Neural progenitor cell (in vitro differentiated cells): ENCODE data around the gene PPP1R37. TPM values are rescaled to one million over a fixed set of nuclear protein-coding genes. Genes with fewer than 3 reads are reported as not detected.

ENCODE experiments used
- DNase-seq: peaks from one replicate; pipeline ENCODE4 v3.0.0-alpha.2; 2016; ENCODE audit warnings: low spot score
- H2AFZ ChIP-seq: fragments of 200-600 bp; sonication (generic); replicated peaks from 2 replicates; pipeline ENCODE4 v1.6.1; 2016; ENCODE audit warnings: antibody characterized with exemption
- H3F3A ChIP-seq: fragments of 200-600 bp; sonication (generic); 2 replicates; pipeline ENCODE4 v1.6.1; 2016; ENCODE audit warnings: antibody characterized with exemption, low read depth
- H3K27ac ChIP-seq: fragments of 200-600 bp; sonication (generic); 2 replicates; pipeline ENCODE4 v1.5.1; 2016; ENCODE audit warnings: mild to moderate bottlenecking
- H3K27me3 ChIP-seq: fragments of 200-600 bp; sonication (generic); 2 replicates; pipeline ENCODE4 v1.6.1; 2016; ENCODE audit warnings: mild to moderate bottlenecking, moderate library complexity
- H3K36me3 ChIP-seq: fragments of 200-600 bp; sonication (generic); 2 replicates; pipeline ENCODE4 v1.5.1; 2016
- H3K4me1 ChIP-seq: fragments of 200-600 bp; sonication (generic); 2 replicates; pipeline ENCODE4 v1.6.1; 2016; ENCODE audit warnings: mixed run types
- H3K4me2 ChIP-seq: fragments of 200-600 bp; sonication (generic); 2 replicates; pipeline ENCODE4 v1.6.1; 2016
- H3K4me3 ChIP-seq: fragments of 200-600 bp; sonication (generic); 2 replicates; pipeline ENCODE4 v1.5.1; 2016
- H3K79me2 ChIP-seq: fragments of 200-600 bp; sonication (generic); 2 replicates; pipeline ENCODE4 v1.6.1; 2016; ENCODE audit warnings: low read depth
- H3K9ac ChIP-seq: fragments of 200-600 bp; sonication (generic); 2 replicates; pipeline ENCODE4 v1.6.1; 2016
- H3K9me3 ChIP-seq: fragments of 200-600 bp; sonication (generic); 2 replicates; pipeline ENCODE4 v1.5.1; 2016; ENCODE audit warnings: low read depth
- H4K20me1 ChIP-seq: fragments of 200-600 bp; sonication (generic); 2 replicates; pipeline ENCODE4 v1.6.1; 2016; ENCODE audit warnings: low read depth
- H3K27ac Mint-ChIP-seq: 3 replicates; pipeline ENCODE4 v1.8.0; 2021; ENCODE audit warnings: mixed read lengths
- H3K27me3 Mint-ChIP-seq: 2 replicates; pipeline ENCODE4 v1.8.0; 2022; ENCODE audit warnings: low read depth, mild to moderate bottlenecking, inconsistent platforms, moderate library complexity, mixed read lengths; ENCODE audit not compliant: insufficient read depth
- H3K36me3 Mint-ChIP-seq: 3 replicates; pipeline ENCODE4 v1.8.0; 2021; ENCODE audit warnings: mixed read lengths
- H3K4me1 Mint-ChIP-seq: 3 replicates; pipeline ENCODE4 v1.8.0; 2021; ENCODE audit warnings: mixed read lengths
- H3K4me3 Mint-ChIP-seq: 3 replicates; pipeline ENCODE4 v1.8.0; 2021; ENCODE audit warnings: mild to moderate bottlenecking, moderate library complexity, mixed read lengths
- H3K9me3 Mint-ChIP-seq: 3 replicates; pipeline ENCODE4 v1.8.0; 2020; ENCODE audit warnings: mixed read lengths
- EZH2 ChIP-seq: fragments of 200-600 bp; sonication (generic); IDR thresholded peaks from 2 replicates; pipeline ENCODE4 v1.6.1; 2017; ENCODE audit warnings: antibody characterized with exemption, mild to moderate bottlenecking, moderate library complexity
- EZH2phosphoT487 ChIP-seq: fragments of 200-600 bp; sonication (generic); IDR thresholded peaks from 2 replicates; pipeline ENCODE4 v1.6.1; 2017; ENCODE audit warnings: antibody characterized with exemption
- total RNA-seq: library from RNA; depleted of rRNA; stranded (reverse); fragments of >200 nt; gene quantifications from 2 replicates; pipeline ENCODE4 v1.2.3, GENCODE V29; 2015; ENCODE audit warnings: low replicate concordance
- TF ChIP-seq, protein P1 (sequence below): fragments of 200-600 bp; sonication (generic); IDR thresholded peaks from 2 replicates; pipeline ENCODE4 v1.5.1; 2017; ENCODE audit warnings: antibody characterized with exemption, mild to moderate bottlenecking

The PPP1R37 gene
- total RNA-seq, 1 donor from 2014 or later, result 8.1 TPM

DNA sequence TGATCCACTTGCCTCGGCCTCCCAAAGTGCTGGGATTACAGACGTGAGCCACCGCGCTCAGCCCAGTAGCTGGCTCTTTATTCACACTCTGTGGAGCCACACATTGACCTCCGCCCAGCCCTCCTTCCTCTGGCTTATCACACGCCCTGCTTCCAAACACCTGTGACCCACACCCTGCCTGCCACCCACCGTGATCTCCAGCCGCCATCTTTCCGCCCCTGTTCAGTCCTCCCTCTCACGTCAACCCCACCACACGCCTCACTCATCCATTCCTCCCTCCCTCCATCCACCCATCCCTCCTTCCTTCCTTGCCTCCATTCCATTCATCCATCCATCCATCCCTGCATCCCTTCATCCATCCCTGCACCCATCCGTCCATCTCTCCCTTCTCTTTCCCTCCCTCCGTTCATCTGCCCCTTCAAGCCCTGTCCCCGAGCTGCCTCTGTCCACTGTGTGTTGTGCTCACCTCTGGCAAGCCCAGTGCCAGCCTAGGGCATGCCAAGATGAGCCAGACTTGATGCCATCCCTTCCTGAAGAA lies 34.3 kb upstream of the PPP1R37 start:
- H3K27me3 Mint-ChIP-seq, result peaks cover 3% of the 10 kb centered on the region
- Histone ChIP-seq H3F3A (peaks cover 5% of the 10 kb centered on the region), H3K27me3 (no peaks in the 10 kb centered on the region), H3K4me2 (no peak overlapping the region), H3K36me3 (peaks cover 5% of the 10 kb centered on the region), H4K20me1 (peaks cover 16% of the 10 kb centered on the region), H3K9ac (no peak overlapping the region), H3K4me3 (no peak overlapping the region), H3K27ac (no peak overlapping the region), H3K79me2 (no peaks in the 10 kb centered on the region), H2AFZ (no peak overlapping the region), H3K4me1 (no peaks in the 10 kb centered on the region), H3K9me3 (no peaks in the 10 kb centered on the region)
- H3K4me1 Mint-ChIP-seq, result no peaks in the 10 kb centered on the region
- DNase-seq, result no peak
- no peak overlapping the region for H3K4me3 Mint-ChIP-seq
- H3K9me3 Mint-ChIP-seq, result no peaks in the 10 kb centered on the region
- TF ChIP-seq EZH2phosphoT487 (no peak), EZH2 (no peak)
- TF ChIP-seq, protein P1, sequence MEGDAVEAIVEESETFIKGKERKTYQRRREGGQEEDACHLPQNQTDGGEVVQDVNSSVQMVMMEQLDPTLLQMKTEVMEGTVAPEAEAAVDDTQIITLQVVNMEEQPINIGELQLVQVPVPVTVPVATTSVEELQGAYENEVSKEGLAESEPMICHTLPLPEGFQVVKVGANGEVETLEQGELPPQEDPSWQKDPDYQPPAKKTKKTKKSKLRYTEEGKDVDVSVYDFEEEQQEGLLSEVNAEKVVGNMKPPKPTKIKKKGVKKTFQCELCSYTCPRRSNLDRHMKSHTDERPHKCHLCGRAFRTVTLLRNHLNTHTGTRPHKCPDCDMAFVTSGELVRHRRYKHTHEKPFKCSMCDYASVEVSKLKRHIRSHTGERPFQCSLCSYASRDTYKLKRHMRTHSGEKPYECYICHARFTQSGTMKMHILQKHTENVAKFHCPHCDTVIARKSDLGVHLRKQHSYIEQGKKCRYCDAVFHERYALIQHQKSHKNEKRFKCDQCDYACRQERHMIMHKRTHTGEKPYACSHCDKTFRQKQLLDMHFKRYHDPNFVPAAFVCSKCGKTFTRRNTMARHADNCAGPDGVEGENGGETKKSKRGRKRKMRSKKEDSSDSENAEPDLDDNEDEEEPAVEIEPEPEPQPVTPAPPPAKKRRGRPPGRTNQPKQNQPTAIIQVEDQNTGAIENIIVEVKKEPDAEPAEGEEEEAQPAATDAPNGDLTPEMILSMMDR, result no peak
- peaks cover 31% of the 10 kb centered on the region for H3K36me3 Mint-ChIP-seq
- peak overlapping the region; percentile 21 for H3K27ac Mint-ChIP-seq

DNA sequence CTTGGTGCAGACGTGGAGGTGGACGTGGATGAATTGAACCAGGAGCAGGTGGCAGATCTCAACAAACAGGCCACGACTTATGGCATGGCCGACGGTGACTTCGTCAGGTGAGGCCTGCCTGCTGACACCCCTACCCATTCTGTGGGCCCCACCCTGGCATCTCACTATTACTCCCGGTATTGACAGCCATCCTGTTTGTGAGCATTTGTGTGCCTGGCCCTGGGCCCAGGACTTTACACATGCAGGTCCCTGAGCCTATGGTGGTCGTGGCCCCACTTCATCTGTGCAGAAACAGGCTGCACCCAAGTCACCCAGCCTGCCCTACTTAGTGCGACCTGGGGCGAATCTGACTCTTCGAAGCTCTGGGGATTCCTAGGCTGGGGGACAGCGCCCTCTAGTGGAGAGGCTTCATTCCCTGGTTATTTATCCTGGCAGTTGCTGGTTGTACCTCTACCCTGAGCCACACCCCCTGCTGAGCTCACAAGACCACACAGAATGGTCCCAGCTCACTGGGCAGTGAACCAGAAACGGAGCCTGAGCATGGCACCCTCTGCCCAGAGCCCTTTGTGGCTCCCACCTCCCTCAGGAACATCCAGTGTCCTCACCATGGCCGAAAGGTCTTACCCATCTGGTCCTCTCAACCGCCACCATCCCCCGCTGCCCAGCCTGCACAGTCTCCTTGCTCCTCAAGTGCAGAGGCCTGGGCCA lies 33.6 kb upstream of the PPP1R37 start:
- Mint-ChIP-seq H3K4me1 (no peaks in the 10 kb centered on the region), H3K36me3 (peaks cover 28% of the 10 kb centered on the region), H3K9me3 (no peaks in the 10 kb centered on the region), H3K27me3 (peaks cover 3% of the 10 kb centered on the region), H3K4me3 (no peak overlapping the region), H3K27ac (no peak overlapping the region)
- no peak overlapping the region for H3K9ac ChIP-seq
- H4K20me1 ChIP-seq, result peaks cover 16% of the 10 kb centered on the region
- no peak overlapping the region for H3K4me3 ChIP-seq
- no peak for TF ChIP-seq EZH2
- TF ChIP-seq, protein P1, result peak; percentile 91
- no peaks in the 10 kb centered on the region for H3K9me3 ChIP-seq
- H3K27me3 ChIP-seq, result no peaks in the 10 kb centered on the region
- peaks cover 5% of the 10 kb centered on the region for H3F3A ChIP-seq
- H3K4me1 ChIP-seq, result no peaks in the 10 kb centered on the region
- H3K4me2 ChIP-seq, result no peak overlapping the region
- H3K36me3 ChIP-seq, result peaks cover 5% of the 10 kb centered on the region
- H3K79me2 ChIP-seq, result no peaks in the 10 kb centered on the region
- no peak overlapping the region for H2AFZ ChIP-seq
- peak; percentile 88 for DNase-seq
- no peak overlapping the region for H3K27ac ChIP-seq

DNA sequence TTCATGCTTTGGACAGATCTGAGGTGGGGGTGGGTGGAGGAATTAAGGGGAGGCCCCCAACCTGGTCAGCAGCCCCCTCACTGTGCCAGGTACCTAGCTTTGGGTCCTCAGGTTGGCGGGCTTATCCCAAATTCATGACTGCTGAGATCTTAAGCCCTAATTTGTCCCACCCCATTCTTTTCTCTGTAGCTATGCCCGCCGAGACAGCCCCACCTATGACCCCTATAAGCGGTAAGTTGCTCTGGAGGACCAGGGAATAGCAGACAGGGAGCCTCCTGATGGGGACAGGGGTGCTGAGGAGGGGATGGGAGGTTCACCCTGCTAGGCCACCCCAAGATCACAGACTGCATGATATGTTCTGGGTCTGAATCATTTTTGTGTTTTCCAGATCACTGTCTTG lies 31.0 kb upstream of the PPP1R37 start:
- Mint-ChIP-seq H3K4me1 (no peaks in the 10 kb centered on the region), H3K4me3 (no peak overlapping the region), H3K36me3 (peaks cover 26% of the 10 kb centered on the region), H3K9me3 (no peaks in the 10 kb centered on the region), H3K27ac (no peak overlapping the region), H3K27me3 (peaks cover 3% of the 10 kb centered on the region)
- Histone ChIP-seq H3K4me2 (no peak overlapping the region), H3K79me2 (no peaks in the 10 kb centered on the region), H3K27ac (no peak overlapping the region), H4K20me1 (peaks cover 16% of the 10 kb centered on the region), H3K36me3 (peaks cover 5% of the 10 kb centered on the region), H3F3A (peaks cover 5% of the 10 kb centered on the region), H2AFZ (no peak overlapping the region), H3K9ac (no peak overlapping the region), H3K4me3 (no peak overlapping the region), H3K9me3 (no peaks in the 10 kb centered on the region), H3K27me3 (no peaks in the 10 kb centered on the region), H3K4me1 (no peaks in the 10 kb centered on the region)
- DNase-seq, result no peak
- TF ChIP-seq, protein P1, result no peak
- TF ChIP-seq EZH2phosphoT487 (no peak), EZH2 (no peak)
